SIG-M5 treated with dmso at 0.1 percent for 504 hours (cell line): Measurements from ENCODE around the gene SEM1.
"Not testable (repeated sequence)": the region's sequence is repeated elsewhere in the genome, so short reads cannot be mapped to it uniquely, and the experiment has no call there.

ENCODE experiments used
- DNase-seq: peaks from one replicate; lab custom pipeline; 2025; ENCODE audit not compliant: unreplicated experiment; lab: John Stamatoyannopoulos, UW

The SEM1 gene

DNA sequence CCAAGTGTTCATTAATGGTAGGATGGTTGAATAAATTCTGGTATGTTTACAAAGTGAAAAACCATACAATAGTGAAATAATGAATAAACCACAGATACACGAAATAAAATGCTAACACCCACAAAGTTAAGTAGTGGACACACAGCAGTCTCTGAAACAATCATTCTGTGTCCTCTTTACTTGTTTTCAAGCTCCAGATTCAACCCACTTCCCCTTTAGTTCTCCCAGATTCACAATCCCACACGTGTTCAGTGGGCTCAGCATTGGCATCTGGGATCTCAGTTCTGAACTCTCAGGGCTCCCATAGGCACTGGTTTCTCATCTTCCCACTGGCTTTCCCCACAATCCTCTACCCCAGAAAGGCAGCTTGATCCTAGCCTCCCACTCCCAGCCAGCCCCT, 44.9 kb downstream of the SEM1 start:
- DNase-seq = no peak

DNA sequence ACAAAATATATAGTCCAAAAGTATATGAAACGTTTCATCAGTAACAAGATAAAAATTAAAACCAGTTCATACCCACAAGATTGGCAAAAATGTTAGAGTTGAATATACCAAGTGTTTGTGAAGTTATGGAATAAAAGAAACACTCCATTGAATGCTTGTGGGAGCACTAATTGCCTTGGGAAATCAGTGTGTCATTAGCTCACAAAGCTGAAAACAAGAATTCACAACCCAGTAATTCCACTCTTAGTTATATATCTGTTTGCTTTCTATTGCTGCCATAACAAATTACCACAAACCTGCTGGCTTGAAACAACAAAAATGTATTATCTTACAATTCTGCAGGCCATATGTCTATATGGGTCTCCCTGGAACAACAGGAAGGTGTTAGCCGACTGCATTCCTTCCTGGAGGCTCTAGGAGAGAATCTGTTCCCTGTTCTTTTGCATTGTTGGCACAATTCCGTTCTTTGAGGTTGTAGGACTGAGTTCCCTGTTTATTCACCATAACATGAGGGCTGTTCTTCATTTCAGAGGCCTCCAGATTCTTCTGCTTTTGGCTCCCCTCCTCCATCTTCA, 45.7 kb downstream of the SEM1 start:
- DNase-seq = no peak

DNA sequence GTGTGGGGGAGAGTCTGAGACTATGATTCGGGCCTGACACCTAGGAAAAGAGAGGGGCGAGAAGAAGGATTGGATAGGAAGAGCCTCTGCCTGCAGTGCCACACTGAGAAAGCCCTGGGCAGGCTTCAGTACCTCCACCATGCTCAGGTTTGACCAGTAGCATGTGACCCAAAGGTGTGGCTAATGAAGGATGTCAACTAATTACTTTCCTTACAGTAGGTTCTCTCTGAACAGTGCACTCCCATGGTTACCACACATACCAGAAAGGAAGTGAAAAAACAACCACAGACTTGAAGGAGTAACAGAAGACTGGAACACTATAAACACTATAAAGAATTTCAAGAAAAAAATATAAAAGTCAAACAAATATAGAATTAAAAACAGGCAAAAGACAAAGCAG, 46.2 kb downstream of the SEM1 start:
- DNase-seq = no peak

DNA sequence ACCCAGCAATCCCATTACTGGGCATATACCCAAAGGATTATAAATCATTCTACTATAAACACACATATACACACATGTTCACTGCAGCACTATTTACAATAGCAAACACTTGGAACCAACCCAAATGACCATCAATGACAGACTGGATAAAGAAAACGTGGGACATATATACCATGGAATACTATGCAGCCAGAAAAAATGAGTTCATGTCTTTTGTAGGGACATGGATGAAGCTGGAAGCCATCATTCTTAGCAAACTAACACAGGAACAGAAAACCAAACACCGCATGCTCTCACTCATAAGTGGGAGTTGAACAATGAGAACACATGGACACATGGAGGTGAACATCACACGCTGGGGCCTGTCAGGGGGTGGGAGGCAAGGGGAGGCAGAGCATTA, 47.5 kb downstream of the SEM1 start:
- DNase-seq = not testable (repeated sequence)

DNA sequence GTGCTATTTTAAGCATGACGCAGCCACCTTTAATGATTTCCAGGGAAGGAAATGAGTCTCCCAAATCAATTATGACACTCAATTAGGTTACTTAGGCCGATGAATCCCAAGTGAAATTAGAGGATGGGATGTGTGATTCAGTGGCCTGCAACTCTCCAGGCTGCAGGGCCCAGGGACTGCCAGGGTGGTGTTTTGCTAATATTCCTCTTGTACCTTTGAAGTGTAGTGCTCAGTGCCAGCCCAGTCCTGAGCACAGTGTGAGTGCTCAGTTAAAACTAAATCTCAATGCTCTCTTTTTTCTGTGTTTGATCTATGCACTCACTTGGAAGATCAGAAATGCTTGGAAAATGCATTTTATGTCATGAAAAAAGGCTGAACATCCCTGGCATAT, 51.6 kb downstream of the SEM1 start:
- DNase-seq = no peak

DNA sequence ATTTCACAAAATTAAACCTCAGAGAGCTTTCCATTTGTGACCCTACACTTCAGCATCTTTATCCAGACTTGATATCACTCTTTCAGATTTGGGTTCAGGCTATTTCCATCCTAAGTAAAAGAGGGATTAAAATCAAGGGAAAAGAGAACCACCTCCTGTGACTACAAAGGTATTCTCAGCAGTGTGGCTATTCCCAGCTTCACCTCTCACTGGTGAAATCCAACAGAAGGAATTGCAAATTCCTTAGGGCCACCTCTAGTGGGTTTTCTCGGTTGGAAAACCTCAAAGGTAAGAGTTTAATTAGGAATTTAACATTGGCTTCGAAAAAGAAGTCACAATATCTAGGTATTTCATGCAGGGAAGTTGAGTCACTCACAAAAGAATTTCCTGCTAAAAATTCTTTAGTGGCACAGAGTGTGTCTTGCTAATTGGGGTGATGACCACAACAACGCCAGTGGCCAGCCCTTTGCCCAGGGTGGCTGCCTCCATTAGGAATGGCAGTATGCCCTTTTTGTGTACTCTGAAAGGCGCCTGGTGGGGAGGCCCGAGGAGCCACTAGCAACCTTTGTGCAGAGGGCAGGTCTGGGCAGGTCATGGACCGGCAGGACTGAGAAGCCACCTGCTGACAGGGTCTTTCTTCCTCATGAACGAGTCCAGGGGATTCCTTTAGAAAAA, 52.2 kb downstream of the SEM1 start:
- no peak for DNase-seq

DNA sequence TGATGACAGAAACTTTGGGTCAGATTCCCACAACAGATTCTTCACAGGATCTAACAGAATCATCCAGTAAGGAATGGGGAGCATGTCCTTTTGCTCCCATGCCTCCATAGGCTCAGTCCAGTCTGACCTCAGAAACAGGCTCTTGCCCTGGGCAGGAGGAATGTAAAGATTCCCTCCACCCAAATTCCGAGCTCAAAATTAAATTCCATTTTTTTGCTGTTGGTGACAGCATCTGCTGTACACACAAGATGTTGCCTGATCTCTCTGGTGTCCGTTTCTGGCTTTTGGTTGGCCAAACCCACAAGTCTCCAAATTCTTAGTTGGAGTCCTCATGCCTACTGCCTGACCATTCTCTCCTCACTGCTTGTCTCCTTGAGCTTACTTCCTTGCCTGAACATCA, 53.7 kb downstream of the SEM1 start:
- DNase-seq = no peak

DNA sequence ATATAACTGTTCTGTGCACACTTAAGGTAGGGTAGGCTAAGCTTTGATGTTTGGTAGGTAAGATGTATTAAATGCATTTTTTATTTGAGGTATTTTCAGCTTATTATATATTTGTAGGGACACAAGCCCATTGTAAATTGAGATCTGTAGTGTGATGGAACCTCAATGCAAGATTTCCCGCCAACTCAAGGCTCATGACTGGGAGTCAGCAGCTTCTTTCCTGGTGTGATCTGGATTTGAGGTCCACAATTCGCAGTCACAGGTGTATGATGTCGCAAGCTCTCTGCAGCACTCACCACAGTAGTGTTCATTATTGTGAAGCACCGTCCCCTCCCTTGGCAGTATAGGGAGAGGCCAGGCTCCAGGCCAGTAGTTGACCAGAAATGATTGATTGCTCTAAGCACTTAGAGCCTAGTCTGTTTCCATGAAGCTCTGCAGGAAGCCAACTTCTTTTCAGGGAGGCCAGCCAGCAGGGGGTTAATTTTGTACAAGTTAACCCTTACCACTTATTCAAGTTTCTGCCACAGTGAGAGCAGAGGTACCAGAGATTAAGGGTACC, 54.9 kb downstream of the SEM1 start:
- DNase-seq = no peak

DNA sequence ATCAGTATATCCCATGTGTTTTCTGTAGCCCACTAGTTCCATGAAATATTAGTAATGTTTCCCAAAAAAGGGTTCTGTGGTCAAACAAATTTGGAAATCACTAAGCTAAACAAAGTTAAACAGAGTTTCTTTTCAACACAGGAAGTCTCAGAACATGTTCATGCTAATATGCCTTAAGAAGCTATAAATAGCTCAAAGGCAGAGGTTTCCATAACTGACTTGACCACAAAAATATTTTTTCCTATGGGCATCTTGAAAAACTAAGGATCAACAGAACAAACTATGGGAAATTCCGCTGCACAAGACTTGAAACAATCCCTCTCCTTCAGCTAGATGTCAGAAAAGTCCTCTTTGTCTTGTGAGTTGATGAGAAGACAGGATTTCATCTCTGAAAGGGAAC, 59.7 kb downstream of the SEM1 start:
- no peak for DNase-seq

DNA sequence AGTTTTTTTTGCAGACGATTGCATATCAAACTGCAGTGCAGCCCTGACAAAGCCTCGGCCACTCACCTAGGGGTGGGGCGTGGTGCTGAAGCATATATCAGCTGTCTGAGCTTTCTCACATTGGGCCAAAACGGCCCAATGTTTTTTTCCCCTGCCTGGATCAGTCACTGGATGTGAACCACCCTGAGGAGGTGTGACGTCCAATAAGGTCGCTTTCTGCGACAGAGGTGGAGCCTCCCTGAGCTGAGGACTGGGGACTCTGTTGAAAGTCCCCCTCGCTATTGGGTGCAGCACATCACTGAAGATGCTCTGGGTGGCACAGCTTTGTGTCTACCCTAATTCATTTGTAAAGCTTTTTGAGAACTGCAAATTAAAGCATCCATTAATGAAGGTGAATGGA, 60.9 kb downstream of the SEM1 start:
- DNase-seq = no peak

DNA sequence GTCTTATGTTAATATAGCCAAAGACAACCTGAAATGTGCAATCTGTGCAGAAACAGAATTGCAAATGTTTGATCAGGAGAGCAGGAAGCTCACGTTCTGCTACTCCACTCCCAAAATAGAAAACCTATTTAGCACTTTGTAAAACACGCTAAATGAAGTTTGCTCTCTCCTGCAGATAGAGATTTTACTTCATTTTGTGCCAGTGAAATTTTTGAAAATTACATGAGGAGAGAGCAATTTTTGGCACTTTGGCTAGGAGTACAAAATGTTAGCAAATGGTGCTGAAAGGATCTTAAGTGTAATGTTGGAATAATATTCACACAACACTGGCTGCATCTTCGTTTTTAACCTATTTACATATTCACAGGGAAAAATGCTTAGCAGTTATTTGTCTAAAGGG, 61.9 kb downstream of the SEM1 start:
- no peak for DNase-seq

DNA sequence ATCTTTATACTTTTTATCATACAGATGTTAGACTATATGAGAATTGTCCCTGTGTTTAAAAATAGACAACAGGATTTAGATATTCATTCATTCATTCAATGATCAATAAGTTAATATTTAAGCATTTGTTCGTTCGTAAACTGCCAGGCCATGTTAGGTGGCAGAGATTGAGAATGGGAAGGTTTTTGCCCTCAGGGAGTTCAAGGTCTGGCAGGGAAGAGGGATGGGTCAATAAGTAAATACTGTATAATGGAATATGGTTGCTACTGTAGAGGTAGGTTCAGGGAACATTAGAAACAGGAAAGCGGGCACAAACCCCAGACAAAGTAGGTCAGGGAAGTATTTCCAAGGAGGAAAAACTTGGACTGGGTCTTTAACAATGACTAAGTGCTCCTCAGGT, 64.6 kb downstream of the SEM1 start:
- no peak for DNase-seq

DNA sequence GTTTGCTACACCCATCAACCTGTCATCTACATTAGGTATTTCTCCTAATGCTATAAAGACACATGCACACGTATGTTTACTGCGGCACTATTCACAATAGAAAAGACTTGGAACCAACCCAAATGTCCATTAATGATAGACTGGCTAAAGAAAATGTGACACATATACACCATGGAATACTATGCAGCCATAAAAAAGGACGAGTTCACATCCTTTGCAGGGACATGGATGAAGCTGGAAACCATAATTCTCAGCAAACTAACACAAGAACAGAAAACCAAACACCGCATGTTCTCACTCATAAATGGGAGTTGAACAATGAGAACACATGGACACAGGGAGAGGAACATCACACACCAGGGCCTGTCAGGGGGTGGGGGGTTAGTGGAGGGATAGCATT, 66.2 kb downstream of the SEM1 start:
- not testable (repeated sequence) for DNase-seq

DNA sequence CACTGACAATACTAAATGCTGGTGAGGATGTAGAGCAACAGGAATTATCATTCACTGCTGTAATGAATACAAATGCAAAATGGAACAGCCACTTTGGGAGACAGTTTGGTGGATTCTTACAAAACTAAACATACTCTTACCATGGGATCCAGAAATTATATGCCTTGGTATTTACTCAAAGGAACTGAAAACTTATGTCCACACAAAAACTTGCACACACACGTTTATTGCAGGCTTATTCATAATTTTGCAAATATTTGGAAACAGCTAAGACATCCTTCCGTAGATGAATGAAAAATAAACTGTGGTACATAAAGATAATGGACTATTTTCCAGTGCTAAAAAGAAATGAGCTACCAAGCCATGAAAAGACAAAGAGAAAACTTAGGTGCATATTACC, 69.6 kb downstream of the SEM1 start:
- no peak for DNase-seq
